ENCODE data around the gene AOPEP.

- TF ChIP-seq CTCF (IDR thresholded peaks at IDR 0.05; ENCODE audit: low read depth, low read length) = no peak
- no peak for TF ChIP-seq EZH2phosphoT487 (IDR thresholded peaks at IDR 0.05; ENCODE audit: low read depth)
Measured at GRCh38 chr9:95008151-95008771, 281.8 kb downstream of the AOPEP start.

All from OCI-LY3 (cell line).